Left ventricle myocardium superior (tissue), 1 donor: Measurements from ENCODE around the gene RNF113B. TPM values are rescaled to one million over a fixed set of nuclear protein-coding genes. Genes with fewer than 3 reads are reported as not detected.

Experiments
- ATAC-seq: fragments of 200-7000 bp; cut with Tn5 transposase; one replicate; pipeline ENCODE4 v1.9.1; 2020; ENCODE audit warnings: mild to moderate bottlenecking, moderate library complexity
- DNase-seq: peaks from one replicate; pipeline ENCODE4 v3.0.0-alpha.2; 2020
- intact Hi-C: fragments of 100-400 bp; cut with micrococcal nuclease; formaldehyde crosslinking; loops from one replicate; pipeline ENCODE4 v1.11.0; 2022
- total RNA-seq: library from RNA; stranded (reverse); fragmentation: NEBNext Ultra II Directional; extraction: Animal tissue kit (Norgen Biotek cat#: 25700); gene quantifications from one replicate; pipeline ENCODE4 v1.2.1, GENCODE V29; 2021
- donor health status: DM: no; HTN: yes; CAD: no; lungs with severe emphysema.

RNF113B gene
- total RNA-seq, 1 donor from 2014 or later, result not detected

- ATAC-seq (peak; percentile 69), DNase-seq (no peak)
- intact Hi-C loops, result no loop called here
Observed at GRCh38 chr13:98207416-98207815, 30.3 kb upstream of the RNF113B start.

DNA sequence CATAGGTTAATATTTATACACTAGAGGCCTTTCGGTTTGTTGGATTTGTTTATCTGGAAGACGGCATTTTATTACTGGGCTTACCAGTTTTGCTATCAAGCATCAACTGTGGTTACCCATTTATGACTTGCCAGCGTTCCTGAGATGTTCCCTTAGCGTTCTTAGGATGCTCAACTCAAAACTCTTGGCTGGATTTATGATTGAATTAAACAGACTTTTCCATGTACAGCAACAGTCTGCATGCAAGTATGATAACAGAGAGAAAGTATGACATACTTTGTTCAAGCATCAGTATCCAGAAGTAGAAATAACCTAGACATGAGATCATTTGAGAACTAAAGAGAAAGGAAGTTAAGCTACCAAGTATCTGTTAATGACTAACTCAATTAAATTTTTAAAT lies 29.9 kb upstream of the RNF113B start:
- peak; percentile 54 for ATAC-seq
- intact Hi-C loops, result no loop called here
- DNase-seq, result no peak

DNA sequence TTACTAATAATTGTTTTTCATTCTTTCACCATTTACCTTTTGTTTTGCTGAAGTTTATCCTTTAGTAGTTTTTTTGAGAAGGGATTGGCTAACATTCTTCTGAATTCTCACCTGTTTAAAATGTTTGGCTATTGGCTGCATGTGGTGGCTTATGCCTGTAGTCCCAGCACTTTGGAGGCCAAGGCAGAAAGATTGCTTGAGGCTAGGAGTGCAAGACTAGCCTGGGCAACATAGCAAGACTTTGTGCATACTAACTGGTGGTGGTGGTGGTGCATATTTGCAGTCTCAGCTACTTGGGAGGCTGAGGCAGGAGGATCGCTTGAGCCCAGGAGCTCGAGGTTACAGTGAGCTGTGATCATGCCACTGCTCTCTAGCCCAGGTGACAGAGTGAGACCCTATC lies 27.5 kb upstream of the RNF113B start:
- ATAC-seq (no peak), DNase-seq (no peak)
- intact Hi-C loops, result no loop called here

DNA sequence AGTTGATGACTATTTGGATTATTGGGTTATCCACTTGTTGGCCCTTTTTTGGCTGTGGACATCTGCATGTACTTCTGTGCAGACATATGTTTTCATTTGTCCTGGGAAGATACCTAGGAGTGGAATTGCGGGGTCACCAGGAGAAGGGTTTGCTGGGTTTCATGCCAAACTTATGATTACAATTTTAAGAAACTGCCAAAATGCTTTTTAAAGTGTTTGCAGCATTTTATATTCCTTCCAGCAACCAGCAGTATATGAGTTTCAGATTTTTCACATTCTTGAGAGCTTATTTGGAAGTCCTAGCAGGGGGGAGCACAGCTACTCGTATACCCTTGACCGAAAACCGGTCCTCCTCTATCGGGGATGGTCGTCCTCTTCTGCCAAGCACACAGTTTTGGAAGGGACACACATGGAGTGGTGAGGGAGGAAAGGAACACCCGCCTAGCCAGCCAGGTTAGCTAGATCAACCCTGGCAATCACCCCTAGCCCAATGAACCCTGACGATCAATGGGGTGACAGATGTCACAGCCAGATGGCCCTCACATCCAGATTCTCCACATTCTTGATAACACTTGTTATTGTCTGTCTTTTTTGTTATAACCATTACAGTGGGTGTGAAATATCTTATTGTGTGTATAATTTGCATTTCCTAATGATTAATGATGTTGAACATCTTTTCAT lies 26.7 kb upstream of the RNF113B start:
- ATAC-seq (no peak), DNase-seq (no peak)
- intact Hi-C loops, result no loop called here

DNA sequence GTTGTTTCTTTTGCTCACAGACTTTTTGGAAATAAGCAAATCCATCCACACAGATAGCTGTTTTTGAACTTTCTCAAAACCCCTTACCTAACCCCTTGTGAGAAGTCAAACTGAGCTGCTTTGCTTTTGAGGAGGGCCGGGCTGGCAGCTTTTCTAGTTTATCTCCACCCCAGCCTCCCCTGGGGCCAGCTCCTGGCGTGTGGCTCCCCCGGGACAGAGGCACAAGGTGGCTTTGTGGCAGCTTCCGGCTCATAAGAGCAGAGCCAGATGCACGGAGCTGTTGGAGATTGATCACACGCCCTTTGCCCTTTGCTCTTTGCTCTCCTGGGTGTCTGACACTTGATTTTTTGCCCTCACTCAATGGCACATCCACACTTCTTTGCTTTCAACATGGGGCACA lies 24.9 kb upstream of the RNF113B start:
- DNase-seq (no peak), ATAC-seq (no peak)
- intact Hi-C loops, result no loop called here

DNA sequence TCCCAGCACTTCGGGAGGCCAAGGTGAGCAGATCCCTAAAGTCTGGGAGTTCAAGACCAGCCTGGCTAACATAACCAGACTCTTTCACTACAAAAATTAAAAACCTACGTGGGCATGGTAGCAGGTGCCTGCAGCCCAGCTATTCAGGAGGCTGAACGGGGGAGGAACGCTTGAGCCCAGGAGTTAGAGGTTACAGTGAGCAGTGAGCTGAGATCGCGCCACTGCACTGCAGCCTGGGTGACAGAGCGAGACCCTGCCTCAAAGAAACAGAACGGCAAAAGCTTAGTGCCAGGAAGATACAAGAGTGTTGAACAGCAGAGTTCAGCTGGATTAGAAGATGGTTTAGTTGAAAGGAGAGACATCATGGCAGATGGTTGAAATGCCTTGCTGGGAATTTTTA lies 24.1 kb upstream of the RNF113B start:
- intact Hi-C loops, result no loop called here
- ATAC-seq, result no peak

GRCh38 chr13:98200211-98200878 lies 23.3 kb upstream of the RNF113B start:
- intact Hi-C loops, result no loop called here
- DNase-seq, result no peak
- ATAC-seq, result no peak

More for the DNA sequence above, 24.1 kb upstream of the RNF113B start:
- DNase-seq, result no peak

GRCh38 chr13:98199480-98199879 lies 22.4 kb upstream of the RNF113B start:
- no peak for DNase-seq
- ATAC-seq, result no peak
- intact Hi-C loops, result no loop called here

- DNase-seq (no peak), ATAC-seq (no peak)
- intact Hi-C loops, result no loop called here
Observed at GRCh38 chr13:98198683-98199082, 21.6 kb upstream of the RNF113B start.

GRCh38 chr13:98195054-98195791 lies 18.2 kb upstream of the RNF113B start:
- intact Hi-C loops, result no loop called here
- DNase-seq, result no peak
- ATAC-seq, result no peak

DNA sequence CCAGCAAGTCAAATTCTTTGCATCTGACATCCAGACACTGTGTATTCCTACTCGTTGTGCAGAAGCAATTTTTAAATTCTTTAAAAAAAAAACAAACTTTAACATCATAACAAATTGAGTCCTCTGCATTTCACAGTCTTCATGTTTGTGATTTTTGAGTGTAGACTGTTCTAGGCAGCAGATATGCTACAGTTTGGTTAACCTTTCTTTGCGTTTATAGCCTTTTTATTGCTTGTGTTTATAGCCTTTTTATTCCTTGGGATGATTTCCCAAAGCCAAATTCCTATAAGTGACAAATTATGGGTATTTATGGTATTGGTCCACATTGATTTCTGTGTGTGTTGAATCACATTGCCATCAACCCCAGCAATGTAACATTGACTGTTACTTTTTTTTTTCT lies 14.9 kb upstream of the RNF113B start:
- intact Hi-C loops, result no loop called here
- DNase-seq, result no peak
- no peak for ATAC-seq

DNA sequence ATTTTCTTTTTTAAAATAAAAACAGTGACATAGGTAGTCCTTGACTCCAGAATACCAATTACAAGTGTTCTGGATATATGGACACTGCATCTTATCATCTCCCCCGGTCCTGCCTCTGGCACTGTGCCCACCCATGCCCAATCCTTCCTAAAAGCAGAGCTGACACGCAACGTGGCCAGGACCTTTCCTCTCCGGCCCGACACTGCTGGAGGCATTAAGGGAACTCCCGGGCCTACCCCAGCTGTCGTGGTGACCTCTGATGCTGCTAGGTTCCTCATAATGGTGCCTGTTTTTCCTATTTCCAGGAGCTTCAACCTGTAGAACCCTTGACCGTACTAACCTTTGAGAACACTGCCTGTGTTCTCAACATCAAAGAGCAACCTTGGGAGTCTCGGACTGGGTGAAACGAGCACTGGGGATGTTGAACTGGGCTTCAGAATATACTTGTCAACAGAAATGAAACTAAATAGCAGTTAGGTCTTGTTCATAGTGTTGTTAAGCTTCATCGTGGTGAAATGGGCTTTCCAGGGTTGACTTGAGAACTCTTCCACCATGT lies 13.9 kb upstream of the RNF113B start:
- DNase-seq, result no peak
- ATAC-seq, result no peak
- intact Hi-C loops, result no loop called here

GRCh38 chr13:98189841-98190505 lies 12.9 kb upstream of the RNF113B start:
- ATAC-seq (peak; percentile 65), DNase-seq (no peak)
- intact Hi-C loops, result no loop called here

DNA sequence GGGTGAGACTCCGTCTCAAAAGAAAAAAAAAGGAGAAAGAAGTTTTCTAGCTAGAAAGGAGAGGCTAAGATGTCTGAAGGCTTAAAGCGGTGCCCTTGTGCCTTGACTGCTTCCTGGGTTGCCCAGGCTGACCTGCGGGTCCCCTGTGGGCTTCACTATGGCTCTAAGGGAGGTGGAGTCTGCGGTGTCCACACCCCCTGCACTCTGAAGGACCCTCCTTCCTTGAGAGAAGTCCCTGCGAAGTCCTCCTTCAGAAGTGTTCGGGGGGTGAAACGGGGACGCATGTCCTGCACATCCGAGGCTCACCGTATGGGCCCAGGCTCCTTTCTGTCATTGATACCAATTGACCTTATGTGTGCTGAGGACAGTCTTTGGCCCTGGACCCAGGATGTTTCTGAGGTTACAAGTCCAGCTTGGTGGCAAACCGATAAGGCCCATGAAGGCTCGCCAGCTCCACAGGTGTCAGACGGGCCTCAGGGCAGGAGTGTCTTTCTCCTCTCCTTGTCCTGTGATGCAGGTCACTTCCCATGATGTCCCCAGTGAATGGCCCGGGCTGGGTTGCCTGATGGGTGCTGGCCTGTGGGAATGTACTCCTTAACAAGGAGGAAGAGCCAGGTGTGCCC lies 11.6 kb upstream of the RNF113B start:
- intact Hi-C loops, result no loop called here
- ATAC-seq, result no peak

GRCh38 chr13:98187965-98188261 lies 10.8 kb upstream of the RNF113B start:
- intact Hi-C loops, result no loop called here
- peak; percentile 70 for ATAC-seq
- DNase-seq, result no peak

More for the DNA sequence above, 11.6 kb upstream of the RNF113B start:
- no peak for DNase-seq

DNA sequence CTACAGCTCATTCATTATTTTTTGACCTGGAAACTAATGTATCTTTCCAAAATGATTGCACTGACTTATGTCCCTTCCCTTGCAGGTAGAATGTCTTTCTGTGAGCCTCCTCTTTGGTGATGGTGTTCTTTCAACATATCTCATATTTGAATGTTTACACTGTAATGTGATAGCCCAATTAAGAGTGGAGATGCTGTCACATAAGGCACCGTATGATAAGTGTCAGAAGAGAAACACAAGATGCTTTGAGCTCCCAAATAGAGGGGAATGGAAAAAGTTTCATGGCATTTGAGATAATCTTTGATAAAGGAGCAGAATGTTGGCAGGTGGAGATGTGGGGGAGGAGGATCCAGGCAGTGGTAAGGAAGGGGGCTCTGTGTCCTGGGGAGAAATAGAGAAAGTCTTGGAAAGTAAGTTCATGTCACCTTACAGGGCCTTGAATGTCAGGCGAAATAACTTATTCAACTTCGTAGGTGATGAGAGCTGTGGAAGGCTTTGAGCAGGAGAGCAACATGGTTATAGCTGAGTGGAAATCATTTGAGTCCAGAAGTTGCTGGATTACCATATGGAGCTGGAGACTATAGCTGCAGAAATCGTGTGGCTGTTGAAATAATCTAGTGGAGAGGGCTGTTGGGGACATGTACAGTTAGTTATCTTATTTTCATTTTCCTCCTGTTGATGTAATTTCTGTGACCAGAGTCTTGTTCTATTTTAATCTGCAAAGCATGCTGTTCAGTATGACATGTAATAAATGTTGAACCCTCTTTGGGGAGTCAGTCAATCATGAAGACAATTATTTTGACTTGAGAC lies 10.3 kb upstream of the RNF113B start:
- no peak for DNase-seq
- intact Hi-C loops, result no loop called here
- peak; percentile 41 for ATAC-seq

DNA sequence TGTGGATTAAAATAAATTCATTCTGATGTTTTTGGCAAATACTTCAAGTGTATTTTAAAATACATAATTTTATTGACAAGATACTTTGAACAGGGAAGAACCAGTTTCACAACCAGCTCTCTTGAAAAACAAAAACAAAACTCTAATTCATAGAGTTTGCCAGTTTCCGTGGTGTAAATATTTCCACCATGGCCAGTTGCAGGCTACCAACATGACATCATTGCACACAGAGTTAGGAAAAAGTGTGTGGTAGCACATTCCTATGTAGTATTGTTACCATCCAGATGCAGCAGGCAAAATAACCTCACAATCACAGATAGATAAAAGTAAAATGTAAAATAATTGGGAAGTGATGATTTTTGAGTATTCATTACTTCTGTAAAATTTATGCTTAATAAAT lies 7.7 kb upstream of the RNF113B start:
- no peak for ATAC-seq
- intact Hi-C loops, result no loop called here
- DNase-seq, result no peak

DNA sequence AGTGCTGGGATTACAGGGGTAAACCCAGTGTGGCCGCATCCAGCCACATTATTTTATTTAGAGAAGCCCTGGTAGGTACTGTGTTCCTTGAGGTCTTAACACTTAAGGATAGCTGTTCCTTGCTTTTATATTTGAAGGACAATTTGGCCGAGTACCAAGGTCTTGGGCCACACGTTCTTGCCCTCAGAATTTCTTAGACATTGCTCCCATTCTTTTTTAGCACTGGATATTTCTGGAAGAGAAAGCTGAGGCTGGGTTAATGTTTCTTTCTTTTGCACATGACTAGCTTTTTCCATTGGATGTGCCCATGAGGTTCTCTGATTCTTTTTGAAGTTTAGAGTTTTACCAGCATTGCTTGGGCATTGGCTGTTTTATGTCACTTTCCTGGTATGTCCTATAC lies 5.5 kb upstream of the RNF113B start:
- intact Hi-C loops, result no loop called here
- DNase-seq, result no peak
- ATAC-seq, result no peak

DNA sequence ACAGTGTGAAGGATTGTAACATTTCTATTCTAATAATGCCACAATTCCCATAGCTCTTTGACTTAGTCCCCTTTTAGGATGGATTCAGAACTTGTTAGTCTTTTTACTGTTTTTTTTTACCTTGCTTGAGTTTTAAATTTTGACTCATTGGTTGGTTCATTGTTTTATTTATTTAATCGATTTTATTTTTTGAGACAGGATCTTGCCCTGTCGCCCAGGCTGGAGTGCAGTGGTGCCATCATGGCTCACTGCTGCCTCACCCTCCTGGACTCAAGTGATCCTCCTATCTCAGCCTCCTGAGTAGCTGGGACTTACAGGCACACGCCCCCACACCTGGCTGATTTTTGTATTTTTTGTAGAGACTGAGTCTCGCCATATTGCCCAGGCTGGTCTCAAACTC lies 5.1 kb upstream of the RNF113B start:
- DNase-seq (no peak), ATAC-seq (no peak)
- intact Hi-C loops, result no loop called here
